ENCODE data around the gene PLD3.

PLD3 gene

DNA sequence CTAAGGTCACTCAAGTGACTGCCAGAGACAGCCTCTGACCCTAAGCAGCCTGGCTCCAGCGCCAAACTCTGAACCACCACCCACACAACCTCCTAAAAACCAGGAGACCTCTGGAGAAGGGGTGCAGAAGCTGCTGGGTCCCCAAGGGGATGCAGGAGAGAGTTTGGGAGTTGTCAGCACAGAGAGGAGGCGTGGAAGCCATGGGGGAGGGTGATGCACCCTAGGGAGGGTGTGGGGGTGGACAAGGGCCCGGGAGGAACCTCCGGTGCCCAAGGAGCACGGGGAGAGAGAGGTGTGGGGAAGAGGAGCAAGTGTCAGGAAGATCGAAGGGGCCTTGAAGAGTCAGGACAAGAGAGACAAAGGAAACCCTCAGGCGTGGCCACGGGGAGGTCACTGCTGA, 43.6 kb downstream of the PLD3 start:
- TF ChIP-seq FOXM1 (IDR thresholded peaks at IDR 0.05; ENCODE audit: borderline replicate concordance, low read depth) (no peak), ZBTB7A (IDR thresholded peaks at IDR 0.05; ENCODE audit: low read depth) (no peak), YY1 (IDR thresholded peaks at IDR 0.05; ENCODE audit: low read depth) (no peak), TCF12 (IDR thresholded peaks at IDR 0.05; ENCODE audit: low read depth) (no peak), EP300 (IDR thresholded peaks at IDR 0.05; ENCODE audit: borderline replicate concordance) (no peak), TAF1 (IDR thresholded peaks at IDR 0.05; ENCODE audit: low read depth) (no peak), CREB1 (IDR thresholded peaks at IDR 0.05; ENCODE audit: low read depth) (no peak), CEBPB (IDR thresholded peaks at IDR 0.05) (no peak), RAD21 (IDR thresholded peaks at IDR 0.05; ENCODE audit: low read depth) (no peak), EGR1 (IDR thresholded peaks at IDR 0.05) (no peak), NFIC (IDR thresholded peaks at IDR 0.05) (no peak), TEAD4 (IDR thresholded peaks at IDR 0.05) (no peak)
- TF ChIP-seq, protein P1, sequence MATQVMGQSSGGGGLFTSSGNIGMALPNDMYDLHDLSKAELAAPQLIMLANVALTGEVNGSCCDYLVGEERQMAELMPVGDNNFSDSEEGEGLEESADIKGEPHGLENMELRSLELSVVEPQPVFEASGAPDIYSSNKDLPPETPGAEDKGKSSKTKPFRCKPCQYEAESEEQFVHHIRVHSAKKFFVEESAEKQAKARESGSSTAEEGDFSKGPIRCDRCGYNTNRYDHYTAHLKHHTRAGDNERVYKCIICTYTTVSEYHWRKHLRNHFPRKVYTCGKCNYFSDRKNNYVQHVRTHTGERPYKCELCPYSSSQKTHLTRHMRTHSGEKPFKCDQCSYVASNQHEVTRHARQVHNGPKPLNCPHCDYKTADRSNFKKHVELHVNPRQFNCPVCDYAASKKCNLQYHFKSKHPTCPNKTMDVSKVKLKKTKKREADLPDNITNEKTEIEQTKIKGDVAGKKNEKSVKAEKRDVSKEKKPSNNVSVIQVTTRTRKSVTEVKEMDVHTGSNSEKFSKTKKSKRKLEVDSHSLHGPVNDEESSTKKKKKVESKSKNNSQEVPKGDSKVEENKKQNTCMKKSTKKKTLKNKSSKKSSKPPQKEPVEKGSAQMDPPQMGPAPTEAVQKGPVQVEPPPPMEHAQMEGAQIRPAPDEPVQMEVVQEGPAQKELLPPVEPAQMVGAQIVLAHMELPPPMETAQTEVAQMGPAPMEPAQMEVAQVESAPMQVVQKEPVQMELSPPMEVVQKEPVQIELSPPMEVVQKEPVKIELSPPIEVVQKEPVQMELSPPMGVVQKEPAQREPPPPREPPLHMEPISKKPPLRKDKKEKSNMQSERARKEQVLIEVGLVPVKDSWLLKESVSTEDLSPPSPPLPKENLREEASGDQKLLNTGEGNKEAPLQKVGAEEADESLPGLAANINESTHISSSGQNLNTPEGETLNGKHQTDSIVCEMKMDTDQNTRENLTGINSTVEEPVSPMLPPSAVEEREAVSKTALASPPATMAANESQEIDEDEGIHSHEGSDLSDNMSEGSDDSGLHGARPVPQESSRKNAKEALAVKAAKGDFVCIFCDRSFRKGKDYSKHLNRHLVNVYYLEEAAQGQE (IDR thresholded peaks at IDR 0.05; ENCODE audit: low read depth): no peak
- TF ChIP-seq, protein P2, sequence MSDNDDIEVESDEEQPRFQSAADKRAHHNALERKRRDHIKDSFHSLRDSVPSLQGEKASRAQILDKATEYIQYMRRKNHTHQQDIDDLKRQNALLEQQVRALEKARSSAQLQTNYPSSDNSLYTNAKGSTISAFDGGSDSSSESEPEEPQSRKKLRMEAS (IDR thresholded peaks at IDR 0.05): no peak
- TF ChIP-seq, protein P3, sequence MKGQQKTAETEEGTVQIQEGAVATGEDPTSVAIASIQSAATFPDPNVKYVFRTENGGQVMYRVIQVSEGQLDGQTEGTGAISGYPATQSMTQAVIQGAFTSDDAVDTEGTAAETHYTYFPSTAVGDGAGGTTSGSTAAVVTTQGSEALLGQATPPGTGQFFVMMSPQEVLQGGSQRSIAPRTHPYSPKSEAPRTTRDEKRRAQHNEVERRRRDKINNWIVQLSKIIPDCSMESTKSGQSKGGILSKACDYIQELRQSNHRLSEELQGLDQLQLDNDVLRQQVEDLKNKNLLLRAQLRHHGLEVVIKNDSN (IDR thresholded peaks at IDR 0.05): no peak

DNA sequence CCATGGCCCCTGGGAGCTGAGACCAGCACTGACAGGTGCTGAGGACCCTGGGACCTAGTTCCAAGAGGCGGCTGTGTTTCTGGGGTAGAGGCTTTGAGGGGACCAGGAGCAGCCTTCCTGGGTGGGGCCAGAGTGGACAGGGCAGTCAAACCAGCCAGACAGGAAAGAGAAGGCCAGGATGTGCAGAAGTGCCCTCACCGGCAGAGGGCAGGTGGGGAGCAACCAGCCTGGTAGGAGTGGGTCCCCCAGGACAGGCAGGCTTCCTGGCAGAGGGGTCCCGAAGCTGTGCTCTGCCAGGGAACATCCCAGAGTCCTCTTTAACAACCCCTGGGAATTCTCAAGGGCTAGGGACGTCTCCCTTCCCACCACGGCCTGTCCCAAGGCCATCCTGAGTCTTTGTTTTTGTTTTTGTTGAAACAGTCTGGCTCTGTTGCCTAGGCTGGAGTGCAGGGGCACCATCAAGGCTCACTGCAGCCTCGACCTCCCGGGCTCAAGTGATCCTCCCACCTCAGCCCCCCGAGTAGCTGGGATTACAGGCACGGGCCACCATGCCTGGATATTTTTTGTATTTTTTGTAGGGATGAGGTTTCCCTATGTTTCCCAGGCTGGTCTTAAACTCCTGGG, 44.5 kb downstream of the PLD3 start:
- TF ChIP-seq, protein P3 (IDR thresholded peaks at IDR 0.05): peak; percentile 47; the same call in 1 of the 2 replicates
- TF ChIP-seq, protein P2 (IDR thresholded peaks at IDR 0.05): peak; percentile 62
- peak; percentile 76 for TF ChIP-seq TCF12 (IDR thresholded peaks at IDR 0.05; ENCODE audit: low read depth)
- 0 out of 2 replicates have a peak, but pooled peaks have one; percentile 38 for TF ChIP-seq YY1 (IDR thresholded peaks at IDR 0.05; ENCODE audit: low read depth)
- no peak for TF ChIP-seq CEBPB (IDR thresholded peaks at IDR 0.05)
- TF ChIP-seq NFIC (IDR thresholded peaks at IDR 0.05): 0 out of 2 replicates have a peak, but pooled peaks have one; percentile 31
- no peak for TF ChIP-seq FOXM1 (IDR thresholded peaks at IDR 0.05; ENCODE audit: borderline replicate concordance, low read depth)
- peak; percentile 69 for TF ChIP-seq RAD21 (IDR thresholded peaks at IDR 0.05; ENCODE audit: low read depth)
- TF ChIP-seq ZBTB7A (IDR thresholded peaks at IDR 0.05; ENCODE audit: low read depth): peak; percentile 76; the same call in 1 of the 2 replicates
- TF ChIP-seq EP300 (IDR thresholded peaks at IDR 0.05; ENCODE audit: borderline replicate concordance): peak; percentile 65
- TF ChIP-seq, protein P1 (IDR thresholded peaks at IDR 0.05; ENCODE audit: low read depth): no peak
- TF ChIP-seq TAF1 (IDR thresholded peaks at IDR 0.05; ENCODE audit: low read depth): no peak; the same call in 1 of the 2 replicates
- no peak for TF ChIP-seq EGR1 (IDR thresholded peaks at IDR 0.05)
- peak; percentile 24; the same call in 1 of the 2 replicates for TF ChIP-seq TEAD4 (IDR thresholded peaks at IDR 0.05)
- TF ChIP-seq CREB1 (IDR thresholded peaks at IDR 0.05; ENCODE audit: low read depth): no peak

DNA sequence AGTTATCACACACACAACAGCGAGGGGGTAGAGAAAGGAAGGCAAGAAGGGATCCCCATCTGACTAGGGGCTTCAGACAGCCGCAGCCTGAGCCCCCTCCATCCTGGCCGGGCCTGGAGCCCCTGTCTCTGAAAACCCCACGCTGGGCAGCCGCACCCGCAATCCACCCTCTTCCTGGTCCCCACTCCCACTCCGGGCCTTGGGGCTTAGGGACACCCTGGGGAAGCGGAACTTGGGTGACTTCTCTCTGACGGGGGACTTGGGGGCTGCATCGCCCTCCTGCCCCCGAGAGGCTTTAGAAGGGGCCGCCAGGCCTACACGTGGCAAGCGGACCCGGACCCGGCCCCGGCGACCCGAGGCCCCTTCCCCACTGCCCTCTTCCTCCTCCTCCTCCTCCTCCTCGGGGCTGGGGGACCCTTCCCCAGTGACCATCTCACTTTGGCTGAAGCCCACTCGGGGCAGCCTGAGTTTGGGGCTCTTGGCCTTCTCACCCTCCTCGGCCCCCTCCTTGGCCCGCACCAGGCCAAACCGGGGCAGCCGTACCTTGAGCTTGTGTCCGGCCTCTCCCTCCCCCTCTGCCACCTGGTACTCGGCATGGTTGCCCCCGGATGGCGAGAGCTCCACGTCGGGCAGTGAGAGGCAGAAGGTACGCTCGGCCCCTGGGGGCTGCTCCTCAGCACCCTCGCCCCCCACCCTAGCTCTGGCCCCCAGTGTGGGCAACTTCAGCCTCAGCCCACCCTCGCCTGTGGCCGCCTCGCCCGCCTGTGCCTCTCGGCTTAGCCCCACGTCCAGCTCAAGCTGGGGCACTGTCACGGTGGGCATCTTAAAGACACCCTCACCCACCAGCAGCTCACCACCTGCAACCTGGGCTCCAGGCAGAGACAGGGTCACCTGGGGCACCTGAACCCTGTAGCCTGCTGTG, 45.7 kb downstream of the PLD3 start:
- 0 out of 2 replicates have a peak, but pooled peaks have one; percentile 16 for TF ChIP-seq ZBTB7A (IDR thresholded peaks at IDR 0.05; ENCODE audit: low read depth)
- TF ChIP-seq, protein P3 (IDR thresholded peaks at IDR 0.05): no peak

DNA sequence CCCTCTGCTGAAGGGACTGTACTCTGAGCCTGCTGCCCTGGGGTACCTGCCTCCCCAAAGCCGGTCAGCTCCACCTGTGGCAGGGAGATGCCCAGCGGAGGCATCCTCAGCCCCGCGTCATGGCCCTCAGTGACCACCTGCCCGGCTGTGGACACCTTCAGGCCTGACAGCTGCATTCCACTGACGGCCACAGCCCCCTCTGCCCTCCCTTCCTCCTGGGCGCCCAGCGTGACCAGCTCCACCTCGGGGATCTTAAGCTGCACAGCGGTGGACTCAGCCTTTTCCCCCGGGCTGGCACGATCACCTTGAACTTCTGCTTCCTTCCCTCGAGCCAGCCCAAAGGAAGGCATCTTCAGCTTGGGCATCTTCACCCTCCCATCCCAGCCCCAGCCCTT, 46.3 kb downstream of the PLD3 start:
- TF ChIP-seq EGR1 (IDR thresholded peaks at IDR 0.05): no peak
- no peak for TF ChIP-seq ZBTB7A (IDR thresholded peaks at IDR 0.05; ENCODE audit: low read depth)
- TF ChIP-seq, protein P1 (IDR thresholded peaks at IDR 0.05; ENCODE audit: low read depth): no peak
- no peak for TF ChIP-seq EP300 (IDR thresholded peaks at IDR 0.05; ENCODE audit: borderline replicate concordance)
- no peak for TF ChIP-seq CREB1 (IDR thresholded peaks at IDR 0.05; ENCODE audit: low read depth)
- TF ChIP-seq, protein P3 (IDR thresholded peaks at IDR 0.05): no peak
- TF ChIP-seq FOXM1 (IDR thresholded peaks at IDR 0.05; ENCODE audit: borderline replicate concordance, low read depth): no peak
- no peak for TF ChIP-seq NFIC (IDR thresholded peaks at IDR 0.05)
- no peak for TF ChIP-seq TCF12 (IDR thresholded peaks at IDR 0.05; ENCODE audit: low read depth)
- TF ChIP-seq RAD21 (IDR thresholded peaks at IDR 0.05; ENCODE audit: low read depth): no peak
- no peak for TF ChIP-seq YY1 (IDR thresholded peaks at IDR 0.05; ENCODE audit: low read depth)
- no peak for TF ChIP-seq TEAD4 (IDR thresholded peaks at IDR 0.05)
- TF ChIP-seq CEBPB (IDR thresholded peaks at IDR 0.05): no peak
- TF ChIP-seq, protein P2 (IDR thresholded peaks at IDR 0.05): no peak
- no peak for TF ChIP-seq TAF1 (IDR thresholded peaks at IDR 0.05; ENCODE audit: low read depth)

Data from Ishikawa (cell line).